ENCODE results near the gene SIX5.

SIX5 gene

GRCh38 chr19:45792470-45793177 lies 23.6 kb upstream of the SIX5 start, which contains the start of gene DMWD:
TSS of gene DMWD (minus strand) at chr19:45792845. CDS start at chr19:45792756, 89 bp downstream.
- peak within 1 kb of the TSS; percentile 87 for H3K4me3 ChIP-seq (ENCODE audit: low read length)
- TF ChIP-seq CTCF (conservative IDR thresholded peaks at IDR 0.05; ENCODE audit: low read depth, low read length), result no peak
- DNase-seq (ENCODE audit: low read depth), result peak; percentile 92

- TF ChIP-seq CTCF (conservative IDR thresholded peaks at IDR 0.05; ENCODE audit: low read depth, low read length), result no peak
- DNase-seq (ENCODE audit: low read depth), result no peak
- H3K4me3 ChIP-seq (ENCODE audit: low read length), result peak overlapping the region; percentile 87
Observed at GRCh38 chr19:45791744-45792469, 22.9 kb upstream of the SIX5 start.

- no peak for DNase-seq (ENCODE audit: low read depth)
- TF ChIP-seq CTCF (conservative IDR thresholded peaks at IDR 0.05; ENCODE audit: low read depth, low read length), result no peak
- H3K4me3 ChIP-seq (ENCODE audit: low read length), result no peak overlapping the region
Observed at GRCh38 chr19:45790942-45791341, 21.9 kb upstream of the SIX5 start.

GRCh38 chr19:45789035-45789786 lies 20.2 kb upstream of the SIX5 start:
- DNase-seq (ENCODE audit: low read depth), result no peak
- H3K4me3 ChIP-seq (ENCODE audit: low read length), result no peak overlapping the region
- no peak for TF ChIP-seq CTCF (conservative IDR thresholded peaks at IDR 0.05; ENCODE audit: low read depth, low read length)

GRCh38 chr19:45786533-45786894 lies 17.5 kb upstream of the SIX5 start:
- no peak for TF ChIP-seq CTCF (conservative IDR thresholded peaks at IDR 0.05; ENCODE audit: low read depth, low read length)
- DNase-seq (ENCODE audit: low read depth), result no peak
- H3K4me3 ChIP-seq (ENCODE audit: low read length), result no peak overlapping the region

- no peak for DNase-seq (ENCODE audit: low read depth)
- no peak overlapping the region for H3K4me3 ChIP-seq (ENCODE audit: low read length)
- no peak for TF ChIP-seq CTCF (conservative IDR thresholded peaks at IDR 0.05; ENCODE audit: low read depth, low read length)
Observed at GRCh38 chr19:45785781-45786532, 16.9 kb upstream of the SIX5 start.
